Body of pancreas (tissue), 4 donors: Measurements from ENCODE around the gene ZBTB24. TPM values are rescaled to one million over a fixed set of nuclear protein-coding genes. Genes with fewer than 3 reads are reported as not detected.

Experiments
- ATAC-seq: fragments of 150-250 bp; one replicate; pipeline ENCODE4 v1.9.1; 2016
- DNase-seq, 4 donors: peaks; one replicate each; pipeline ENCODE4 v3.0.0-alpha.2; 2019
- H3K27ac ChIP-seq, 4 donors: fragments of 200-600 bp; sonication (generic); 1 replicate in 3 of 4; 2 replicates in 1 of 4; pipeline versions ENCODE4 v1.5.1 to v1.6.1; 2016 to 2019; ENCODE audit warnings: mild to moderate bottlenecking in 1 of 4, mixed read lengths in 1 of 4, moderate library complexity in 1 of 4
- H3K27me3 ChIP-seq, 2 donors: fragments of 200-600 bp; sonication (generic); one replicate each; pipeline ENCODE4 v1.6.0; 2016; ENCODE audit warnings: mild to moderate bottlenecking in 1 of 2
- H3K36me3 ChIP-seq, 2 donors: fragments of 200-600 bp; sonication (generic); replicated peaks in 1 of 2; 2 replicates each; pipeline ENCODE4 v1.5.1; 2016; ENCODE audit warnings: low read depth in 2 of 2; ENCODE audit not compliant: insufficient read depth in 1 of 2
- H3K4me1 ChIP-seq: fragments of 200-600 bp; sonication (generic); one replicate; pipeline ENCODE4 v1.6.0; 2016
- H3K4me3 ChIP-seq, 2 donors: fragments of 200-600 bp; sonication (generic); 1 replicate in 1 of 2; 2 replicates in 1 of 2; pipeline ENCODE4 v1.5.1; 2016 to 2019
- H3K9me3 ChIP-seq, 3 donors: fragments of 200-600 bp; sonication (generic); 1 replicate in 2 of 3; 2 replicates in 1 of 3; pipeline ENCODE4 v1.5.1; 2016
- POLR2A ChIP-seq, 3 donors: fragments of 450-650 bp; IDR thresholded peaks; one replicate each; pipeline ENCODE4 v1.6.1; 2016; ENCODE audit warnings: antibody characterized with exemption in 3 of 3, mild to moderate bottlenecking in 2 of 3
- WGBS, 2 donors: methylation state at CpG; one replicate each; pipeline ENCODE4 v1.1.5; 2017; 5-methylcytosine and 5-hydroxymethylcytosine counted together
- intact Hi-C: fragments of 100-400 bp; cut with DNase I; formaldehyde crosslinking; loops from one replicate; pipeline ENCODE4 v1.15.1; 2023
- total RNA-seq, 2 donors: library from RNA; depleted of rRNA; stranded (reverse); fragments of >200 nt; gene quantifications; one replicate each; pipeline ENCODE4 v1.1.0, GENCODE V29; 2016
- TF ChIP-seq, protein P1 (sequence below), 7 experiments: fragments of 450-650 bp in 4 of 7; fragments of 200-600 bp in 3 of 7; sonication (generic) in 3 of 7; IDR thresholded peaks; one replicate each; pipeline ENCODE4 v1.5.1; 2016 to 2019; ENCODE audit warnings: antibody characterized with exemption in 7 of 7

ZBTB24 gene
- total RNA-seq, 2 donors from 2014 or later = 3.3 to 4.4 TPM

DNA sequence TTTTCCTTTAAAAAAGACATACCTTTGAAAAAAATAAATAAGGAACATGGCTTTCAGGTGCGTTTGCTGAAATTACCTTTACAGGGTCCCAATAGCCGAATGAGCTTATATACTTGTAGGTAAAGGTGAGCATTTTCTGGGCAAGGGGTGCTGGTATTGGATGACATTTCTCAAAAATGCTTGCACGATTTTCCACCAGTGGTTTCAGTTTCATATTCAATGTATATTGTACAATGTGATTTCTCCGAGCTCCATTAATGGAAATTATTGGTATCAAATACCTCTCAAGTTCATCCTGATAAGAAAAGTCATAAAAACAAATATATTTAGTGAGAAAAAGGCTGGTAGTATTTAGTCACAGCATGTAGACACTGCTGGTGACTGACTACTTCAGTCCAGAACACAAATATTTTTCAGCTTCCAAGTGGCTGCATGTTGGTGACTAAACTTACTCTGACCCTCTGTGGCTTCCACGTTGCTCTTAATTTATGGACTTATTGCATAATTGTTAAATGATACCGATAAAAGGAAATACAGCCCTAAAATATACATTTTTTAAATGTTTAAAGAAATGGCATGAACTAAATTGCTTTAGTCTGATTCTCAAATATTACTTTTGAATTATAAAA, 32.9 kb upstream of the ZBTB24 start:
- WGBS, 2 donors = 62 to 73% methylated on average over 6 of the region's 6 CpGs

GRCh38 chr6:109514946-109515345, 31.9 kb upstream of the ZBTB24 start:
- ATAC-seq = no peak
- no peak overlapping the region for H3K27ac ChIP-seq
- WGBS, 2 donors = 87 to 92% methylated on average over 3 of the region's 3 CpGs
- H3K4me3 ChIP-seq = no peak overlapping the region
- no peaks in the 10 kb centered on the region for H3K4me1 ChIP-seq
- TF ChIP-seq, protein P1, sequence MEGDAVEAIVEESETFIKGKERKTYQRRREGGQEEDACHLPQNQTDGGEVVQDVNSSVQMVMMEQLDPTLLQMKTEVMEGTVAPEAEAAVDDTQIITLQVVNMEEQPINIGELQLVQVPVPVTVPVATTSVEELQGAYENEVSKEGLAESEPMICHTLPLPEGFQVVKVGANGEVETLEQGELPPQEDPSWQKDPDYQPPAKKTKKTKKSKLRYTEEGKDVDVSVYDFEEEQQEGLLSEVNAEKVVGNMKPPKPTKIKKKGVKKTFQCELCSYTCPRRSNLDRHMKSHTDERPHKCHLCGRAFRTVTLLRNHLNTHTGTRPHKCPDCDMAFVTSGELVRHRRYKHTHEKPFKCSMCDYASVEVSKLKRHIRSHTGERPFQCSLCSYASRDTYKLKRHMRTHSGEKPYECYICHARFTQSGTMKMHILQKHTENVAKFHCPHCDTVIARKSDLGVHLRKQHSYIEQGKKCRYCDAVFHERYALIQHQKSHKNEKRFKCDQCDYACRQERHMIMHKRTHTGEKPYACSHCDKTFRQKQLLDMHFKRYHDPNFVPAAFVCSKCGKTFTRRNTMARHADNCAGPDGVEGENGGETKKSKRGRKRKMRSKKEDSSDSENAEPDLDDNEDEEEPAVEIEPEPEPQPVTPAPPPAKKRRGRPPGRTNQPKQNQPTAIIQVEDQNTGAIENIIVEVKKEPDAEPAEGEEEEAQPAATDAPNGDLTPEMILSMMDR (IDR thresholded peaks at IDR 0.05) = no peak
- TF ChIP-seq POLR2A (IDR thresholded peaks at IDR 0.05) = no peak
- no peaks in the 10 kb centered on the region for H3K27me3 ChIP-seq
- no peak for DNase-seq
- no peaks in the 10 kb centered on the region for H3K36me3 ChIP-seq
- no peaks in the 10 kb centered on the region for H3K9me3 ChIP-seq
- intact Hi-C loops = no loop called here

More for the DNA sequence above, 32.9 kb upstream of the ZBTB24 start:
- no peak for DNase-seq
- no peaks in the 10 kb centered on the region for H3K27me3 ChIP-seq
- TF ChIP-seq, protein P1 (IDR thresholded peaks at IDR 0.05) = no peak
- no peak for TF ChIP-seq POLR2A (IDR thresholded peaks at IDR 0.05)
- no peaks in the 10 kb centered on the region for H3K4me1 ChIP-seq
- no peaks in the 10 kb centered on the region for H3K9me3 ChIP-seq
- H3K36me3 ChIP-seq = no peaks in the 10 kb centered on the region
- ATAC-seq = no peak
- H3K4me3 ChIP-seq = no peak overlapping the region
- H3K27ac ChIP-seq = no peak overlapping the region
- intact Hi-C loops = no loop called here

- Histone ChIP-seq H3K4me3 (no peak overlapping the region), H3K4me1 (no peaks in the 10 kb centered on the region), H3K27ac (no peak overlapping the region), H3K36me3 (no peaks in the 10 kb centered on the region), H3K9me3 (no peaks in the 10 kb centered on the region), H3K27me3 (no peaks in the 10 kb centered on the region)
- TF ChIP-seq, protein P1 (IDR thresholded peaks at IDR 0.05) = no peak
- no peak for TF ChIP-seq POLR2A (IDR thresholded peaks at IDR 0.05)
- WGBS, 2 donors = 79 to 84% methylated on average over 2 of the region's 2 CpGs
- ATAC-seq (no peak), DNase-seq (no peak)
- intact Hi-C loops = no loop called here
These were observed 30.6 kb upstream of the ZBTB24 start for GRCh38 chr6:109513571-109514071.

DNA sequence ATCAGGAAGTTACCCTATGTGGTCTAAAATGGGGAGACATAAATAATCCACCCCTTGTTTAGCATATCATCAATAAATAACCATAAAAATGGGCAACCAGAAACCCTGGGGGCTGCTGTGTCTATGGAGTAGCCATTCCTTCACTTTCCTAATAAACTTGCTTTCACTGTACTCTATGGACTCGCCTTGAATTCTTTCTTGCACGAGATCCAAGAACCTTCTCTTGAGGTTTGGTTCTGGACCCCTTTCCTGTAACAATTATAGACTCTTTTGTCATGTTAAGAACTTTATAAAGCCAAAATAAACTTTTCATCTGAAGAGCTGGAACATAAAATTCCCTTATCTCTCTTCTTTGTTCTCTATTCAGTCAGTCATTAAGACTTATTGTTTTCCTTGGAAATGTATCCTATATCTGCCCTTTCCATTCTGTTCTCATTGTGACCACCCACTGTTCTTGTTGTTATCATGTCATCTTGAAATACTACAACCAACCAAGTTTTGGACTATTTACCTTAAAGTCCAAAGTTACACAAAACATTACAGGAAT, 29.3 kb upstream of the ZBTB24 start:
- Histone ChIP-seq H3K27me3 (no peaks in the 10 kb centered on the region), H3K4me3 (no peak overlapping the region)
- TF ChIP-seq, protein P1 (IDR thresholded peaks at IDR 0.05) = no peak
- TF ChIP-seq POLR2A (IDR thresholded peaks at IDR 0.05) = no peak

GRCh38 chr6:109511832-109512231, 28.8 kb upstream of the ZBTB24 start:
- DNase-seq (no peak), ATAC-seq (no peak)
- Histone ChIP-seq H3K4me1 (no peaks in the 10 kb centered on the region), H3K27me3 (no peaks in the 10 kb centered on the region), H3K27ac (no peak overlapping the region), H3K4me3 (no peak overlapping the region), H3K9me3 (no peaks in the 10 kb centered on the region), H3K36me3 (no peaks in the 10 kb centered on the region)
- no peak for TF ChIP-seq POLR2A (IDR thresholded peaks at IDR 0.05)
- TF ChIP-seq, protein P1 (IDR thresholded peaks at IDR 0.05) = no peak
- WGBS, 2 donors = 53 to 61% methylated on average over 2 of the region's 2 CpGs
- intact Hi-C loops = no loop called here

More for the DNA sequence above, 29.3 kb upstream of the ZBTB24 start:
- Histone ChIP-seq H3K27ac (no peak overlapping the region), H3K36me3 (no peaks in the 10 kb centered on the region), H3K4me1 (no peaks in the 10 kb centered on the region), H3K9me3 (no peaks in the 10 kb centered on the region)
- 86 to 93% methylated on average over 2 of the region's 2 CpGs for WGBS, 2 donors
- ATAC-seq (no peak), DNase-seq (no peak)
- intact Hi-C loops = no loop called here
